H1 (cell line): Measurements from ENCODE around the gene SEL1L.

Experiments
- GABPA ChIP-seq: IDR thresholded peaks from 2 replicates; pipeline ENCODE4 v1.6.1; 2011; ENCODE audit warnings: mild to moderate bottlenecking, low read length, moderate library complexity, borderline replicate concordance; ENCODE audit not compliant: insufficient read depth
- HDAC2 ChIP-seq, 2 experiments: fragments of 300-600 bp in 1 of 2; sonication (generic) in 1 of 2; IDR thresholded peaks; 2 replicates each; pipeline ENCODE4 v1.6.1; 2011 to 2012; ENCODE audit warnings: low read depth in 2 of 2, low read length in 2 of 2, mild to moderate bottlenecking in 2 of 2, moderate library complexity in 2 of 2, borderline replicate concordance in 1 of 2, inconsistent platforms in 1 of 2
- JUN ChIP-seq: IDR thresholded peaks from 2 replicates; pipeline ENCODE4 v1.6.1; 2011; ENCODE audit warnings: low read depth, mild to moderate bottlenecking, improper control_type of control experiment, low read length
- KDM1A ChIP-seq: fragments of 200-600, 300-600 bp; sonication (generic); IDR thresholded peaks from 2 replicates; pipeline ENCODE4 v1.7.1; 2016; ENCODE audit warnings: mild to moderate bottlenecking, low read length, borderline replicate concordance
- POLR2A ChIP-seq, 2 experiments: IDR thresholded peaks; 1 replicate in 1 of 2; 2 replicates in 1 of 2; pipeline ENCODE4 v1.6.1; 2011; ENCODE audit warnings: low read depth in 2 of 2, low read length in 2 of 2, mild to moderate bottlenecking in 2 of 2; ENCODE audit errors: control extremely low read depth in 1 of 2
- RBBP5 ChIP-seq: IDR thresholded peaks from 2 replicates; pipeline ENCODE4 v1.7.1; 2012; ENCODE audit warnings: low read depth, mild to moderate bottlenecking, inconsistent platforms, low read length, moderate library complexity, borderline replicate concordance
- TF ChIP-seq, protein P1 (sequence below), 3 experiments: IDR thresholded peaks; 1 replicate in 2 of 3; 2 replicates in 1 of 3; pipeline versions ENCODE4 v1.5.1 to v1.6.1; 2011; ENCODE audit warnings: low read length in 3 of 3, mild to moderate bottlenecking in 3 of 3, inconsistent platforms in 2 of 3, low read depth in 1 of 3, moderate library complexity in 1 of 3; ENCODE audit not compliant: insufficient read depth in 1 of 3; ENCODE audit errors: control extremely low read depth in 1 of 3
- TF ChIP-seq, protein P2 (sequence below): IDR thresholded peaks from 2 replicates; pipeline ENCODE4 v1.6.1; 2012; ENCODE audit warnings: inconsistent platforms

DNA sequence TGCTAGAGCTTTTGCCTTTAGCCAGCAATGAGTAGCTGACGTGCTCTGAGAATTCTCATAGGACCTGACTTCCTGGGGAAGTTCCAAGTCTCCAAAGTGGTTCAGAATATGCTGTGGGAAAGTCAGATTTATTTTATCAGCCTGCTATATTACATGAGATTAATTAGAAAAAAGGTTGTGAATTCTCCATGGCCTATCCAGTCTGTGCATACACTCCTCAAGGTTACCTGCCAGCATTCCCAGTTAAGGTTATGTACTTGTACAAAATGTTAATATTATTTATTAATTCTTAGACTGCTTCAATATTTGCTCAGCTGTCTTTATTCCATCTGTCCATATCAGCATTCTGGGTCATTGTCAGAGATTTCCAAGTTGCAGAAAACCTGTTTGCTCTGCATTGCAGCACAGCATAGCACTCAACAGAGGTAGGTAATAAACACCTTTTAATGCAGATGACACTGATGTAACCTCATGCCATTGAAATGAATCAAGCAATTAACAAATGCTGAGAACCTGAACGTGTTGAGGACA, 2.7 kb upstream of the SEL1L start:
- TF ChIP-seq, protein P1, sequence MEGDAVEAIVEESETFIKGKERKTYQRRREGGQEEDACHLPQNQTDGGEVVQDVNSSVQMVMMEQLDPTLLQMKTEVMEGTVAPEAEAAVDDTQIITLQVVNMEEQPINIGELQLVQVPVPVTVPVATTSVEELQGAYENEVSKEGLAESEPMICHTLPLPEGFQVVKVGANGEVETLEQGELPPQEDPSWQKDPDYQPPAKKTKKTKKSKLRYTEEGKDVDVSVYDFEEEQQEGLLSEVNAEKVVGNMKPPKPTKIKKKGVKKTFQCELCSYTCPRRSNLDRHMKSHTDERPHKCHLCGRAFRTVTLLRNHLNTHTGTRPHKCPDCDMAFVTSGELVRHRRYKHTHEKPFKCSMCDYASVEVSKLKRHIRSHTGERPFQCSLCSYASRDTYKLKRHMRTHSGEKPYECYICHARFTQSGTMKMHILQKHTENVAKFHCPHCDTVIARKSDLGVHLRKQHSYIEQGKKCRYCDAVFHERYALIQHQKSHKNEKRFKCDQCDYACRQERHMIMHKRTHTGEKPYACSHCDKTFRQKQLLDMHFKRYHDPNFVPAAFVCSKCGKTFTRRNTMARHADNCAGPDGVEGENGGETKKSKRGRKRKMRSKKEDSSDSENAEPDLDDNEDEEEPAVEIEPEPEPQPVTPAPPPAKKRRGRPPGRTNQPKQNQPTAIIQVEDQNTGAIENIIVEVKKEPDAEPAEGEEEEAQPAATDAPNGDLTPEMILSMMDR (IDR thresholded peaks at IDR 0.05; ENCODE audit: control extremely low read depth in 1 of 3, insufficient read depth in 1 of 3, low read depth in 1 of 3, low read length in 3 of 3): no peak
- TF ChIP-seq POLR2A (IDR thresholded peaks at IDR 0.05; ENCODE audit: control extremely low read depth in 1 of 2, low read depth in 2 of 2, low read length in 2 of 2) (no peak), KDM1A (no peak), GABPA (no peak), JUN (no peak), HDAC2 (IDR thresholded peaks at IDR 0.05; ENCODE audit: borderline replicate concordance in 1 of 2, low read depth in 2 of 2, low read length in 2 of 2) (no peak), RBBP5 (no peak)
- TF ChIP-seq, protein P2, sequence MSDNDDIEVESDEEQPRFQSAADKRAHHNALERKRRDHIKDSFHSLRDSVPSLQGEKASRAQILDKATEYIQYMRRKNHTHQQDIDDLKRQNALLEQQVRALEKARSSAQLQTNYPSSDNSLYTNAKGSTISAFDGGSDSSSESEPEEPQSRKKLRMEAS: no peak
